HG03139 (cell line): Measurements from ENCODE around the gene MYOZ3.

Source experiments
- ATAC-seq: cut with Tn5 transposase; IDR thresholded peaks from one replicate; pipeline ENCODE4 v1.9.1; 2021; ENCODE audit not compliant: unreplicated experiment

MYOZ3 gene

DNA sequence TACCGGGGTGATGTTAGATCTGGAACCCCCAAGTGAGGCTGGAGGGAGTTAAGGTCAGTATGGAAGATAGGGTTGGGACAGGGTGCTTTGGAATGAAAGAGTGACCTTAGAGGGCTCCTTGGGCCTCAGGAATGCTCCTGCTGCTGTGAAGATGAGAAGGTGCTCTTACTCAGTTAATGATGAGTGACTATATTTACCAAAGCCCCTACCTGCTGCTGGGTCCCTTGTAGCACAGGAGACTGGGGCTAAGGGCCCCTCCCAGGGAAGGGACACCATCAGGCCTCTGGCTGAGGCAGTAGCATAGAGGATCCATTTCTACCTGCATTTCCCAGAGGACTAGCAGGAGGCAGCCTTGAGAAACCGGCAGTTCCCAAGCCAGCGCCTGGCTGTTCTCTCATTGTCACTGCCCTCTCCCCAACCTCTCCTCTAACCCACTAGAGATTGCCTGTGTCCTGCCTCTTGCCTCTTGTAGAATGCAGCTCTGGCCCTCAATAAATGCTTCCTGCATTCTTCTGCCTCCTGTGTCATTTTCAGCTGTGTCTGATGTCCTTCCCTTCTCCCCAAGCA lies 2.3 kb upstream of the MYOZ3 start:
- no peak for ATAC-seq

- no peak for ATAC-seq
Measured at GRCh38 chr5:150659360-150660107, 1.5 kb upstream of the MYOZ3 start.

DNA sequence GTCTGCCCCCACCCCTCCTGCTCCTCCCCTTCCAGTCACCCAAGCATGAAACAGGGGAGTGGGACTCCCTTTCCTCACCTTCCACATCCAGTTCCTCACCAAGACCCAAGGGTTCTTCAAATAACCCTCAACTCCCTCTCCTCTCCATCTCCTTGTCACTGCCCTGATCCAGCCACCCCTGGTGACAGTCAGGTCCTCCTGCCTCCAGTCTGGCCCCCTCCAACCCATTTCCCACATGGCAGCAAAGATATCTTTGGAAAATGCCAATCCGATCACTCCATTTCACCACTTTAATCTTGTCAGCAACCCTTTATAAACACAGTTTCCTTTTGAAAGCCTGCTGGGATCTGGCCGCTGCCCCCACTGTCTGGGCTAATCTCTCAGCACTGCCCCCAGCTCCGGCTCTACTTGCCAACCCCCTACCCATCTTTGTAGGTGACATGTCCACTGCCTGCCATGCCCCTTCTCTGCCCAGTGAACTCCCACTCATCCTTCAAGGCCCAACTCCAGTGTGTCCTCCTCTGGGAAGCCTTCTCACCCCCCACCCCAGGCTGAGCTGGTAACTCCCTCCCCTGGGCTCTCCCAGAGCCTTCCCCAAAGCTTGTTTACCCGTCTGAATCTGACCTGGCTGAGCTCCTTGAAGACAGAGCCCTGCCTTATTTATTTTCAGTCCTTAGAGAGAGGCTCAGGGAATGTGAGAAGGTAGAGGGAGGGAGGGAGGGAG lies 781 bp upstream of the MYOZ3 start:
- ATAC-seq = no peak

GRCh38 chr5:150661821-150662596 lies 958 bp downstream of the MYOZ3 start:
- no peak for ATAC-seq

DNA sequence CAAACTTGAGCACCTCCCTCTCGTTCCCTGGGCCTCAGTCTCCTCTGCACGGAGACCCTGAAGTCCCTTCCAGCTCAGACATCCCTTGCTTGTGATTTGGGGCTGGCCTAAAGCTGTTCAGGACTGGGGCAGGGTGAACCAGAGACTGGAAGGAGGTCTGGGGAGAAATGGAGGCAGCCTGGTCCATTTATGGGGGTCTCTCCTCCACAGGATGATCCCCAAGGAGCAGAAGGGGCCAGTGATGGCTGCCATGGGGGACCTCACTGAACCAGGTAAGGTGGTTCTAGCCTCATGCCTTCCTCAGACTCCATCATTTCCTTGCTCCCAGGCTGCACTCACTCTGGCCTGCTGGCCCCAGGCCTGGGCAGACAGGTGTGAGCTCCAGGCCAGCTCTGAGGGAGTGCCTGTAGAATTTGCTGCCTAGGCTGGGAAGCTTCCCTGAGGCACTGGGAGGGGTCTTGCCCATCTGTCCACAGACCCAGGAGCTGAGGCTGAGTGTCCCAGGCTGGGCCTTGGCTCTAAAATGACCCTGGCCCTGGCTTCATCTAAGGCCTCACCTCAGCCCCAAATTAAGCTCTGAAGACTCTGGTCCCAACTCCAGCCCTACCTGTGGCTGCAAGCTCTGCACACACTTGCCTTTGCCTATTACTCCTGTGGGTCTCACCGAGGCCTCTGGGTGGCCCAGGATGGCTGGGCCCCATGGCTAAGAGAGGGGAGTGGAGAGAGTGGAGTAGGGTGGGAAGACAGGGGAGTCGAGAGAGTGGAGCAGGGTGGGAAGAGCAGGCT lies 1.9 kb downstream of the MYOZ3 start:
- ATAC-seq = no peak

DNA sequence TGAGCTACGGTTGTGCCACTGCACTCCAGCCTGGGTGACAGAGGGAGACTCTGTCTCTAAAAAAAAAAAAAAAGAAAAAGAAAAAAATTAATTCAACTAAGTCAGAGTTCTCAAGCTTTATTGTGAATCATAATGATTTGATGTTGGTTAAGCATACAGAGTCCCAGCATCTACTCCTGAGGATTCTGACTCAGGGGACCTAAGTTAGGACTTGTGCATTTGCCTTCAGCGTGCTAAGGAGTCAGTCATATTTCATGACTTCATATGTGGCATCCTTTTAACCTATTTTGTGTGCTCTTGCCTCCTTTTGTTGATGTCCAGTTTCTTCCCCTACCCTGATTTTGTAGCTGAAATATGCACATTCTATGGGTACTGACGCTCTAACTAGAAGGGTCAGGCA lies 2.9 kb downstream of the MYOZ3 start:
- ATAC-seq = no peak

DNA sequence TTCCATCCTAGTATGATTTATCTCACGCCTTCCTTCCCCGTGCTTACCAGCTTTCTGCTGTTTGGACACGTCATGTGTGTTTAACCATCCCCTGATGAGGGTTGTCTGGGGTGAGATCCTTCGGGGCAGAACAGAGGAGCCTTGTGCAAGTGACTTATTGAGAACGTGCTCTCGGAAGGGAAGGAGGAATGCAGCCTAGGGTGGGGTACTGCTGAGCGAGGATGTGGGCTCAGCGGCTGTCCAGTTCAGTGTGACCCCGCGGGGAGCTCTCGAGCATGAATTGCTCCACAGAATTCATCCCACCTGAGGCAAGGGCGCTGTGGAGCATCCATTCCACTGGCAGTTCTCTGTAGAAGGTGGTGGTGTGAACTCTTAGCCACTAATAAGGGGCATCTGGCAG lies 4.0 kb downstream of the MYOZ3 start:
- ATAC-seq = no peak

DNA sequence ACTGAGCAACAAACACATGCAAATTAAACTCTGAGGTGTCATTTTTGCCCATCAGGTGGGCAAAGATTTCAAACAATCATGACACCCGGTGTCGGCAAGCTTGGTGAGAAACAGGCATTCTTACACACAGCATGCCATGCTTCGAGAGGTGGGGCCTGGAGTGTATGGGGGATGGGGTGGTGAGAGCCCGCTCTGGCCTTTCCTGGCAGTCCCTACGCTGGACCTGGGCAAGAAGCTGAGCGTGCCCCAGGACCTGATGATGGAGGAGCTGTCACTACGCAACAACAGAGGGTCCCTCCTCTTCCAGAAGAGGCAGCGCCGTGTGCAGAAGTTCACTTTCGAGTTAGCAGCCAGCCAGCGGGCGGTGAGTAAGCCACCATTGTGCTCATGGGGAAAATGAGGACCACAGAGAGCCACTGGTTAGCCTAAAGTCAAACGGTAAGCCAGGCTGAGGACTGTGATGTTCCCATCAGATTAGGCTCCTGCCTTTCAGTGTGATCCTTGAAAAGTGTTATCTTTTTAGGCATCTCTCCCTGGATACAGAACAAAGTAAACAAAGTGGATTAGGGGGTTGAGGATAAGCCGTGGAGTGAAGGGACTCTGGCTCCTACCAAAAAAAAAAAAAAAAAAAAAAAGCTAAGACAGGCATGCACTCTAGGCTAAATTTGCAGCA lies 9.4 kb downstream of the MYOZ3 start:
- ATAC-seq = no peak

DNA sequence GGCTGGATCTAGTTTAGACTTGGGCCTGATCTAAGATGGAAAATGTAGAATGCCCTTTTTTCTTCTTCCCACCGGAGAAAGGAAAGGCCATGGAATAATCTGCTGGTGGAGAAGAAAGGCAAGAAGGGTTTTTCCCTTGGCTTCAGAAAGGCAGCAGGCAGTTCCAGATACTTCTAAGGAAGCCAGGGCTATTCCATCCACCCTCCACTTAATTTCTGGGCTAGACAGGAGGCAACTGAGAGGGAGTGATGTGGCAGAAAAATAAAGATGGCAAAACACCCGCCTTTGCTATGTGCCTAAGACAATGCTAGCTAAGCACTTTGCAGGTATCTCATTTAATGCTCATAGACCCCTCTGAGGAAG lies 9.9 kb downstream of the MYOZ3 start:
- ATAC-seq = no peak

GRCh38 chr5:150671509-150672236 lies 10.6 kb downstream of the MYOZ3 start:
- ATAC-seq = no peak

DNA sequence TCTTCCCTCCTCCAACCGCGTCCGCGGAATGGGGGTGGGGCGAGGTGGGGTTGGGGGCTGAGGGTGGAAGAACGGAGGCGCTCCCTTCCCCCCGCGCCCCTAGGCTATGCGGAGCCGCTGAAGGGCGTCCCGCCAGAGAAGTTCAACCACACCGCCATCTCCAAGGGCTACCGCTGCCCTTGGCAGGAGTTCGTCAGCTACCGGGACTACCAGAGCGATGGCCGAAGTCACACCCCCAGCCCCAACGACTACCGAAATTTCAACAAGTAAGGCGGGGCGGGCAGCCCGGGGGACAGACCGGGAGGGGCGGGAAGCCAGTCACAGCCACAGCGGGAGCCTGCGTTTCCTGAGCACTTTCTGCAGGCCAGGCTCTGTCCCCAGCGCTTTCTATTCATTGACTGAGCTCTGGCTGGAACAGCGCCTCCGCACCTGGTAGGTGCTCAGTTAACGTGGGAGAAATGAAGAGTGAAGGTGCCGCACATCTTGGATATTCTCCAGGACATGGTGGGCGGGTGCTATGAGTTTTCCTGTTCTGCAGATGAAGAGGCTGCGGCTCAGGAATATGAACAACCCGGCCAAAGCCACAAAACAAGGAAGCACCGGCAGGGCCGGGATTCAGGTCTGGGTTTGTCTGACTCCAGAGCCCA lies 11.3 kb downstream of the MYOZ3 start:
- ATAC-seq = no peak

DNA sequence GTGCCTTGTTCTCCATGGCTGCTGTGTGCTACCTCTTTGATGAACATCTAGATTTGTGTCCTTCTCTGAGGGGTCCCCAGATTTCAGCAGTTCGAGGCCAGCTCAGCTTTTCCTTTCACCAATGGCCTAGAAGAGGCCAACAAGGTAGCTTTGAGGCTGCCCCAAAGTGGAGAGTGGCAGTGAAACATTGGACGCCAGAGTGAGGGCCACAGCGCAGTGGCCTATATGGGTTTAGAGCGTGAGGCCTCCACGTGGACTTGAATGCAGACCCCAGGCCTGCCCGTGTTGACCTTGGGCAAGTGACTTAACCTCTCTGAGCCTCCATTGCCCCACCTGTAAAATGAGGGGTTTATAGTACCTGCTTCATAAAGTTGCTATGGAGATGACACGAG lies 11.8 kb downstream of the MYOZ3 start:
- no peak for ATAC-seq

DNA sequence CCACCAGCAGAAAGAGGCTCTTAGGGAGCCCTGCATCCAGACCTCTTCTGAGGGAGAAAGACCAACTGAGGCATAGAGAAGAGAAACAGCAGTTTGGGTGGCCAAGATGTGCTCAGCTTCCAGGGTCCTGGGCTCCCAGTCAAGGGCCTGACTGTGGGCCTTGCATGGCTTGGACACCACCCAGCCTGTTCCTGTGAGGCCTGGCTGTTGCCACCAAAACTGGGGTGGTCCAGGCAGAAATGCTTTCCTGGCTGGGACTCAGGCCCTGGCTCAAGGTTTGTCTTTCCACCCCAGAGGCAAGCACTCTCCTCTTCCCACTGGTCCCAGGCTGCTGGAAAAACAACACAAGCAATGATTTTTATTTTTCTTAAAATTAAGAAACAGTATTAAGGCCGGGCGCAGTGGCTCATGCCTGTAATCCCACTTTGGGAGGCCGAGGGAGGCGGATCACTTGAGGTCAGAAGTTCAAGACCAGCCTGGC lies 13.3 kb downstream of the MYOZ3 start:
- no peak for ATAC-seq

DNA sequence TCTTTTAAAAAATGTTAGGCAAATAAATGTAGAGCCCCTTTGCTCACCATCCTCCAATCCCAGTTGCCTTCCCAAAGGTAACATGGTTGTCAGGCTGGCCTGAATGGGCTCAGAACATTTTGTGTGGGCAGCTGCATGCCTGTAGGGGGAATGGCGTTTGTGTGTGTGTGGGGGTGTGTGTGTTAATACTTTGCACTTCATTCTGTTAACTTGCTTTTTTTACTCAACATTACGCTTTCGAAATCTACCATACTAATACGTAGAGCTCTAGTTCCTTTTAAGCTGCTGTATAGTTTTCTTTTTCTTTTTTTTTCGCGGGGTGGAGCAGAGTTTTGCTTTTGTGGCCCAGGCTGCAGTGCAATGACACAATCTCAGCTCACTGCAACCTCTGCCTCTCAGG lies 14.0 kb downstream of the MYOZ3 start:
- ATAC-seq = no peak

DNA sequence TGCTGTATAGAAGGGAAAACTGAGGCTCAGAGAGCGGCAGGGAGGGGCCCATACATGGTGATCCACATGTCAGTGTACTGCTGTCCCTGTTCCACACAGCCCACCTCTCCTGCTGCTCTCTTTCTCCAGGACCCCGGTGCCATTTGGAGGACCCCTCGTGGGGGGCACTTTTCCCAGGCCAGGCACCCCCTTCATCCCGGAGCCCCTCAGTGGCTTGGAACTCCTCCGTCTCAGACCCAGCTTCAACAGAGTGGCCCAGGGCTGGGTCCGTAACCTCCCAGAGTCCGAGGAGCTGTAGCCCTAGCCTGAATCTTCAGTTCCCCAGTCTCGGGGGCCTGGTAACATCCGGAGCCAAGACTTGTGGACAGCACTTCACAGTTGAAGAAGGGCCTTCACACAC lies 15.5 kb downstream of the MYOZ3 start:
- ATAC-seq = no peak

GRCh38 chr5:150689120-150689519 lies 28.1 kb downstream of the MYOZ3 start:
- ATAC-seq = no peak

- ATAC-seq = no peak
Measured at GRCh38 chr5:150690760-150691159, 29.7 kb downstream of the MYOZ3 start.

DNA sequence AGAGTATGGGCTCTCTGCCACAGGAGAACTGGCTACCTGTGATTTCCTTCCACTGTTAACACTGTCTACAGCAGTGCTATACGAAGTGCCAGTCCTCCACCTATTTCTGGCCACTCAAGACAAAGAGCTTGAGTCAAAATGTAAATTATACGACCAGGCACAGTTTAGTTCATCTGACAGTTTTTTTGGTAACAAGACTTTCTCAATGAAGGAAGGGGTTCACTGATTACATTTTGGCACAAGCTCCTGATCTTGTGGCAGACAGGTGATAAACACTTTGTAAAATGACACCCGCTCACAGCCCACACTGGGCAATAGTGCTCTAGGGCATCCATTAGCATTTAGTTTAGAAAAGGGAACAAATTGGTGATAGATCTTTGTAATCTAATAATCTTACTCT lies 31.2 kb downstream of the MYOZ3 start:
- ATAC-seq = no peak

DNA sequence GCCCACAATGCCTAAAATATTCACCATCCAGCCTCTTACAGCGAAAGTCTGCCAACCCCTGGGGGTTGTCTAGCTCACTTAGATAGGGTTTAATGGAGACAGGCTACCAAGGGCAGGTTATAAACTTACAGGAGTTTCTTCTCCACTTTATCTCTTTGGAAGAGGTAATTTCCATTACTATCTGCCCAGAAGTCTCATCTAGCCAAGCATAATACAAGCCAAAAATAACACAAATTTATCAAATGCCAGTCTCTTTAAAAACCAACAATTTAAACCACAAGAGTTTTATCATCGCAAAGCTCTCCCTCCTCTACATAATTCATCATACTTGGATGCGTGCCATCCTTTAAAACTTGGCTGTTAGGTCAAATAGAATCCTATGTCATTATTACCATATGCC lies 33.6 kb downstream of the MYOZ3 start:
- no peak for ATAC-seq
